Adrenal gland (tissue), 12 donors: ENCODE data around the gene TMEM141. TPM values are rescaled to one million over a fixed set of nuclear protein-coding genes. Genes with fewer than 3 reads are reported as not detected.

Experiments
- DNase-seq, 7 donors: peaks; one replicate each; pipeline ENCODE4 v3.0.0-alpha.2; 2019 to 2020
- H3K27ac ChIP-seq, 5 donors: fragments of 200-600 bp; sonication (generic) in 4 of 5; 1 replicate in 3 of 5; 2 replicates in 2 of 5; pipeline versions ENCODE4 v1.5.1 to v1.8.0; 2016 to 2020; ENCODE audit warnings: mild to moderate bottlenecking in 1 of 5
- H3K27me3 ChIP-seq: fragments of 200-600 bp; 2 replicates; pipeline ENCODE4 v1.8.0; 2021
- H3K36me3 ChIP-seq, 2 donors: fragments of 200-600 bp; replicated peaks in 1 of 2; 1 replicate in 1 of 2; 2 replicates in 1 of 2; pipeline versions ENCODE4 v1.5.1 to v1.8.0; 2018 to 2022
- H3K4me1 ChIP-seq, 2 donors: fragments of 200-600 bp; replicated peaks in 1 of 2; 1 replicate in 1 of 2; 2 replicates in 1 of 2; pipeline versions ENCODE4 v1.5.1 to v1.8.0; 2018 to 2021
- H3K4me3 ChIP-seq, 4 donors: fragments of 200-600 bp; sonication (generic) in 3 of 4; one replicate each; pipeline ENCODE4 v1.5.1; 2016 to 2018
- H3K9me3 ChIP-seq, 3 donors: fragments of 200-600 bp; sonication (generic) in 1 of 3; replicated peaks in 1 of 3; 1 replicate in 2 of 3; 2 replicates in 1 of 3; pipeline versions ENCODE4 v1.5.1 to v1.8.0; 2016 to 2021
- POLR2A ChIP-seq, 2 donors: fragments of 450-650 bp; IDR thresholded peaks; one replicate each; pipeline ENCODE4 v1.6.1; 2017; ENCODE audit warnings: antibody characterized with exemption in 2 of 2, mild to moderate bottlenecking in 2 of 2, moderate library complexity in 1 of 2
- WGBS, 4 donors: extraction: QIAGEN DNeasy Blood & Tissue Kit in 2 of 4; methylation state at CpG; one replicate each; pipeline versions ENCODE4 v1.1.5 to v1.1.7; 2013 to 2017; 5-methylcytosine and 5-hydroxymethylcytosine counted together
- intact Hi-C, 2 donors: fragments of 100-400 bp; cut with DNase I; formaldehyde crosslinking; loops; one replicate each; pipeline versions ENCODE4 v1.14.1 to v1.15.0; 2022 to 2023
- polyA plus RNA-seq, 3 donors: library from polyadenylated mRNA; stranded (reverse); fragments of 200-250 nt in 2 of 3; fragments of 350-450 nt in 1 of 3; fragmentation: Illumina TruSeq in 1 of 3; extraction: RNeasy Lipid Tissue Mini Kit (QIAGEN cat#74804) in 1 of 3; gene quantifications; one replicate each; pipeline ENCODE4 v1.2.3, GENCODE V29; 2013 to 2014
- total RNA-seq, 9 donors: library from RNA; depleted of rRNA in 4 of 9; stranded (reverse); fragments of >200 nt in 4 of 9; fragments of 120-200 nt in 1 of 9; fragmentation: NEBNext Ultra II Directional in 1 of 9; extraction: Animal tissue kit (Norgen Biotek cat#: 25700) in 1 of 9; gene quantifications; one replicate each; pipeline versions ENCODE4 v1.1.0 to v1.2.4, GENCODE V29; 2013 to 2023
- TF ChIP-seq, protein P1 (sequence below), 6 experiments: fragments of 450-650 bp in 4 of 6; fragments of 200-600 bp in 2 of 6; sonication (generic) in 1 of 6; IDR thresholded peaks; 1 replicate in 5 of 6; 2 replicates in 1 of 6; pipeline versions ENCODE4 v1.5.1 to v1.8.0; 2016 to 2021; ENCODE audit warnings: antibody characterized with exemption in 6 of 6, mild to moderate bottlenecking in 2 of 6, moderate library complexity in 1 of 6
- donor health status: healthy with polysubstance abuse.
- donor health status: Bipolar disorder and iron deficiency.
- donor health status: DM: yes; HTN: yes; CAD: no.
- donor health status: DM: no; HTN: no; CAD: no.
- donor health status: DM: no; HTN: no; CAD: no.
- donor health status: DM: yes; HTN: yes; CAD: no.

Gene TMEM141
- total and polyA plus RNA-seq, 12 donors, result 31.3 to 94.8 (median 58.9) TPM

DNA sequence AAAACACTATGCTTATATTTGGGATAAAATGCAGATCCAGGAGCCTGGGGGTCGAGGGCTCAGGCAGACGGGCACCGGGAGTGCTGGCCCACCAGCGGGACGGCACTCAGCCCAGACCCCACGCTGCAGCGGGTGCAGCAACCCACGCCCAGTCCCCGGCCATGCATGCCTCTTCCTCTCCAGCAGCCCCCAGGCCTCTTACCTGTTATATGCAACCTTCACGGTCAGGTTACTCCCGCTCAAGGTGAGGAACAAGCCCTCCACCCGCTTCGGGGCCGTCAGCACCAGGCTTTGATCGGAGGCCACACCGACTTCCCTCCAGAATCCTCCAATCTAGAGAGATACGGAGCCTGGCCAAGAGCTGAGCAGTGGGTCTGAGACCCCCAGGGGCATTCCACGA, 34.3 kb upstream of the TMEM141 start:
- H3K4me1 ChIP-seq, result no peaks in the 10 kb centered on the region
- no peak overlapping the region for H3K27ac ChIP-seq
- WGBS, 4 donors, result 89 to 94% (median 93%) methylated on average over 11 to 18 of the region's 18 CpGs
- TF ChIP-seq, protein P1, sequence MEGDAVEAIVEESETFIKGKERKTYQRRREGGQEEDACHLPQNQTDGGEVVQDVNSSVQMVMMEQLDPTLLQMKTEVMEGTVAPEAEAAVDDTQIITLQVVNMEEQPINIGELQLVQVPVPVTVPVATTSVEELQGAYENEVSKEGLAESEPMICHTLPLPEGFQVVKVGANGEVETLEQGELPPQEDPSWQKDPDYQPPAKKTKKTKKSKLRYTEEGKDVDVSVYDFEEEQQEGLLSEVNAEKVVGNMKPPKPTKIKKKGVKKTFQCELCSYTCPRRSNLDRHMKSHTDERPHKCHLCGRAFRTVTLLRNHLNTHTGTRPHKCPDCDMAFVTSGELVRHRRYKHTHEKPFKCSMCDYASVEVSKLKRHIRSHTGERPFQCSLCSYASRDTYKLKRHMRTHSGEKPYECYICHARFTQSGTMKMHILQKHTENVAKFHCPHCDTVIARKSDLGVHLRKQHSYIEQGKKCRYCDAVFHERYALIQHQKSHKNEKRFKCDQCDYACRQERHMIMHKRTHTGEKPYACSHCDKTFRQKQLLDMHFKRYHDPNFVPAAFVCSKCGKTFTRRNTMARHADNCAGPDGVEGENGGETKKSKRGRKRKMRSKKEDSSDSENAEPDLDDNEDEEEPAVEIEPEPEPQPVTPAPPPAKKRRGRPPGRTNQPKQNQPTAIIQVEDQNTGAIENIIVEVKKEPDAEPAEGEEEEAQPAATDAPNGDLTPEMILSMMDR (IDR thresholded peaks at IDR 0.05), result no peak
- no peak for TF ChIP-seq POLR2A (IDR thresholded peaks at IDR 0.05)
- no peak overlapping the region for H3K4me3 ChIP-seq
- intact Hi-C loops, result no loop called here
- H3K9me3 ChIP-seq, result no peaks in the 10 kb centered on the region
- H3K36me3 ChIP-seq, result no peaks in the 10 kb centered on the region
- DNase-seq, result peak in 1 of 7 donors; percentile 13
- H3K27me3 ChIP-seq, result no peaks in the 10 kb centered on the region

DNA sequence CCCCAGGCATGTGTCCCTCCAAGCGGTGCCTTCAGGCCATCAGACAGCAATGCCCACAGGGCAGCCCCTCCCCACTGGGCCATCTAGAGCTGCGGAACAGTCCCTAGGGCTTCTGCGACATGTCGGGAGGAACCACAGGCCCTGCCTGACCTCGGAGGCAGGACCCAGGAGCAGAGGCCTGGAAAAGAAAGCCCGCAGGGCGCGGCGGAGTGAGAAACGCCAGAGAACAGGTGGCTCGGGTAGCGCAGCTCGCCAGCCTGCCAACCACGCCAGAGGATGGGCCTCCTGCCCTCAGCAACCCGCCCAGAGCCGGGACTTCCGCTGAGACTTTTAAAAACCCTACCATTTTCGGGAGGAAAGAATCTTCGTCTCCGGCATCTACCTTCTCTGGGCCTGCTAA, 33.8 kb upstream of the TMEM141 start:
- TF ChIP-seq POLR2A (IDR thresholded peaks at IDR 0.05), result no peak
- TF ChIP-seq, protein P1 (IDR thresholded peaks at IDR 0.05), result no peak
- DNase-seq, result peak in 1 of 7 donors; percentile 12
- intact Hi-C loops, result no loop called here
- Histone ChIP-seq H3K9me3 (no peaks in the 10 kb centered on the region), H3K4me1 (no peaks in the 10 kb centered on the region), H3K36me3 (no peaks in the 10 kb centered on the region), H3K4me3 (no peak overlapping the region), H3K27ac (no peak overlapping the region), H3K27me3 (no peaks in the 10 kb centered on the region)
- WGBS, 4 donors, result 83 to 91% (median 85%) methylated on average over 11 to 20 of the region's 20 CpGs

DNA sequence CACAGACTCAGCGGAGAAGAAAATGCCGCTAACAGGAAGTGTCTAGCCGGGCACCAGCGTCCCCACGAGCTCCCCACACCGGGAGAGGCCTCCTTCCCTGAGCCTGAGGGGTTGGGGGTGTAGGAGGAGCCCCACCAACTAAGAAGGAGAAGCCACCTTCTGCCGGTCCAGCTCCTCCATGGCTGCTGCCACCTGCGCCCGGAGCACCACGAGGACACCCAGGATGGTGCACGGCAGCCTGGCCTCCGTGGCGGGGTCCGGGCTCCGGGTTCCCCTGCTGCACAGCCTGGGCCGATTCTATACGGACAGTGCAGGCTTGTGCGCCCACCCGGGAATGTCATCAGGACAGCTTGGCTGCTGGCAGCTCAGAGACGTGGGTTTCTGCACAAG, 33.4 kb upstream of the TMEM141 start:
- 84 to 100% (median 88%) methylated on average over 2 to 20 of the region's 20 CpGs for WGBS, 4 donors
- Histone ChIP-seq H3K27me3 (no peaks in the 10 kb centered on the region), H3K4me1 (no peaks in the 10 kb centered on the region), H3K36me3 (no peaks in the 10 kb centered on the region), H3K27ac (no peak overlapping the region), H3K4me3 (no peak overlapping the region), H3K9me3 (no peaks in the 10 kb centered on the region)
- TF ChIP-seq, protein P1 (IDR thresholded peaks at IDR 0.05), result no peak
- no peak for TF ChIP-seq POLR2A (IDR thresholded peaks at IDR 0.05)
- DNase-seq, result peak in 1 of 7 donors; percentile 13
- intact Hi-C loops, result no loop called here

DNA sequence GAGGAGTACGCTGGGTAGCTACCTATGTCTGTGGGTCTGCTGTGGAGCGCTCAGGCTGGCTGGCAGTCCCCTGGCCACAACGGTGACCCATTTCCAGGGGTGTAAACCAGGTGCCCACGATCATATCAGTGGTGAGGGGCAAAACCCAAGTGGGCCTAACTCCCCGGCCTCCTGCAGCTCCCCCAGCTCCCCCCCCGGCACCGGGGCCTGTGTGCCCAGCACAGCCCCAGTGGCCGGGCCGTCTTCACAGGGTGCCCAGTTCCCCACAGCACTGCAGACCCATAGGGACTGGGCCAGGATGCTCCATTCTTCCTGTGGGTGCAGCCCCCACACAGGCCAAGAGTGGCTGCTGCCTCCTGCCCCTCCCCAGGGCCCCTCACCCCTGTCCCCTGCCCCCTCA, 32.1 kb upstream of the TMEM141 start:
- no peak for DNase-seq
- H3K4me3 ChIP-seq, result no peak overlapping the region
- 68 to 80% (median 73%) methylated on average over 5 to 9 of the region's 9 CpGs; no CpG with 5 or more reads in 1 of the 4 donors for WGBS, 4 donors

More for the DNA sequence above, 32.1 kb upstream of the TMEM141 start:
- TF ChIP-seq, protein P1 (IDR thresholded peaks at IDR 0.05), result no peak
- TF ChIP-seq POLR2A (IDR thresholded peaks at IDR 0.05), result no peak
- no peak overlapping the region for H3K27ac ChIP-seq
- no peaks in the 10 kb centered on the region for H3K36me3 ChIP-seq
- H3K9me3 ChIP-seq, result no peaks in the 10 kb centered on the region
- intact Hi-C loops, result no loop called here
- no peaks in the 10 kb centered on the region for H3K27me3 ChIP-seq
- no peaks in the 10 kb centered on the region for H3K4me1 ChIP-seq
